Uterus (tissue), 4 donors: ENCODE data around the gene DISP3. TPM values are rescaled to one million over a fixed set of nuclear protein-coding genes. Genes with fewer than 3 reads are reported as not detected.

Experiments
- DNase-seq, 2 donors: peaks; one replicate each; pipeline ENCODE4 v3.0.0-alpha.2; 2019 to 2020
- H3K27ac ChIP-seq, 2 donors: fragments of 200-600 bp; sonication (generic); 1 replicate in 1 of 2; 2 replicates in 1 of 2; pipeline ENCODE4 v1.5.1; 2016 to 2018
- H3K27me3 ChIP-seq, 2 donors: fragments of 200-600 bp; sonication (generic); one replicate each; pipeline ENCODE4 v1.5.1; 2018 to 2019; ENCODE audit warnings: control low read depth in 1 of 2
- H3K36me3 ChIP-seq, 2 donors: fragments of 200-600 bp; sonication (generic); one replicate each; pipeline ENCODE4 v1.5.1; 2019; ENCODE audit warnings: control low read depth in 1 of 2
- H3K4me1 ChIP-seq, 2 donors: fragments of 200-600 bp; sonication (generic); one replicate each; pipeline ENCODE4 v1.5.1; 2018 to 2019; ENCODE audit warnings: control low read depth in 1 of 2
- H3K4me3 ChIP-seq, 2 donors: fragments of 200-600 bp; sonication (generic); 1 replicate in 1 of 2; 2 replicates in 1 of 2; pipeline ENCODE4 v1.5.1; 2018 to 2019; ENCODE audit warnings: mild to moderate bottlenecking in 1 of 2
- H3K9me3 ChIP-seq, 2 donors: fragments of 200-600 bp; sonication (generic); one replicate each; pipeline ENCODE4 v1.5.1; 2019; ENCODE audit warnings: control low read depth in 1 of 2
- POLR2A ChIP-seq, 2 donors: fragments of 450-650 bp; IDR thresholded peaks; one replicate each; pipeline ENCODE4 v1.6.1; 2016; ENCODE audit warnings: antibody characterized with exemption in 2 of 2, mild to moderate bottlenecking in 1 of 2, moderate library complexity in 1 of 2
- intact Hi-C: fragments of 100-400 bp; cut with DNase I; formaldehyde crosslinking; loops from one replicate; pipeline ENCODE4 v1.15.1; 2023; ENCODE audit warnings: low total_unique reads
- total RNA-seq, 4 donors: library from RNA; depleted of rRNA in 3 of 4; stranded (reverse); fragments of >200 nt in 3 of 4; gene quantifications; one replicate each; pipeline versions ENCODE4 v1.1.0 to v1.2.4, GENCODE V29; 2014 to 2023
- TF ChIP-seq, protein P1 (sequence below), 4 experiments: fragments of 200-600 bp in 2 of 4; fragments of 450-650 bp in 2 of 4; sonication (generic) in 2 of 4; IDR thresholded peaks; one replicate each; pipeline ENCODE4 v1.5.1; 2016 to 2019; ENCODE audit warnings: antibody characterized with exemption in 4 of 4, mild to moderate bottlenecking in 2 of 4, moderate library complexity in 1 of 4
- donor health status: DM: yes; HTN: yes; CAD: no.

The DISP3 gene
- total RNA-seq, 4 donors from 2014 or later: 0.09 to 0.90 TPM; not detected in 2

- no peaks in the 10 kb centered on the region for H3K27me3 ChIP-seq
- H3K27ac ChIP-seq: no peak overlapping the region
- no peak overlapping the region for H3K4me3 ChIP-seq
- H3K9me3 ChIP-seq: no peaks in the 10 kb centered on the region
- no peak for DNase-seq
- H3K36me3 ChIP-seq: no peaks in the 10 kb centered on the region
- intact Hi-C loops: no loop called here
- H3K4me1 ChIP-seq: no peaks in the 10 kb centered on the region
- no peak for TF ChIP-seq POLR2A (IDR thresholded peaks at IDR 0.05)
- TF ChIP-seq, protein P1, sequence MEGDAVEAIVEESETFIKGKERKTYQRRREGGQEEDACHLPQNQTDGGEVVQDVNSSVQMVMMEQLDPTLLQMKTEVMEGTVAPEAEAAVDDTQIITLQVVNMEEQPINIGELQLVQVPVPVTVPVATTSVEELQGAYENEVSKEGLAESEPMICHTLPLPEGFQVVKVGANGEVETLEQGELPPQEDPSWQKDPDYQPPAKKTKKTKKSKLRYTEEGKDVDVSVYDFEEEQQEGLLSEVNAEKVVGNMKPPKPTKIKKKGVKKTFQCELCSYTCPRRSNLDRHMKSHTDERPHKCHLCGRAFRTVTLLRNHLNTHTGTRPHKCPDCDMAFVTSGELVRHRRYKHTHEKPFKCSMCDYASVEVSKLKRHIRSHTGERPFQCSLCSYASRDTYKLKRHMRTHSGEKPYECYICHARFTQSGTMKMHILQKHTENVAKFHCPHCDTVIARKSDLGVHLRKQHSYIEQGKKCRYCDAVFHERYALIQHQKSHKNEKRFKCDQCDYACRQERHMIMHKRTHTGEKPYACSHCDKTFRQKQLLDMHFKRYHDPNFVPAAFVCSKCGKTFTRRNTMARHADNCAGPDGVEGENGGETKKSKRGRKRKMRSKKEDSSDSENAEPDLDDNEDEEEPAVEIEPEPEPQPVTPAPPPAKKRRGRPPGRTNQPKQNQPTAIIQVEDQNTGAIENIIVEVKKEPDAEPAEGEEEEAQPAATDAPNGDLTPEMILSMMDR (IDR thresholded peaks at IDR 0.05): no peak
These were observed 47.3 kb downstream of the DISP3 start for GRCh38 chr1:11526071-11526895.

DNA sequence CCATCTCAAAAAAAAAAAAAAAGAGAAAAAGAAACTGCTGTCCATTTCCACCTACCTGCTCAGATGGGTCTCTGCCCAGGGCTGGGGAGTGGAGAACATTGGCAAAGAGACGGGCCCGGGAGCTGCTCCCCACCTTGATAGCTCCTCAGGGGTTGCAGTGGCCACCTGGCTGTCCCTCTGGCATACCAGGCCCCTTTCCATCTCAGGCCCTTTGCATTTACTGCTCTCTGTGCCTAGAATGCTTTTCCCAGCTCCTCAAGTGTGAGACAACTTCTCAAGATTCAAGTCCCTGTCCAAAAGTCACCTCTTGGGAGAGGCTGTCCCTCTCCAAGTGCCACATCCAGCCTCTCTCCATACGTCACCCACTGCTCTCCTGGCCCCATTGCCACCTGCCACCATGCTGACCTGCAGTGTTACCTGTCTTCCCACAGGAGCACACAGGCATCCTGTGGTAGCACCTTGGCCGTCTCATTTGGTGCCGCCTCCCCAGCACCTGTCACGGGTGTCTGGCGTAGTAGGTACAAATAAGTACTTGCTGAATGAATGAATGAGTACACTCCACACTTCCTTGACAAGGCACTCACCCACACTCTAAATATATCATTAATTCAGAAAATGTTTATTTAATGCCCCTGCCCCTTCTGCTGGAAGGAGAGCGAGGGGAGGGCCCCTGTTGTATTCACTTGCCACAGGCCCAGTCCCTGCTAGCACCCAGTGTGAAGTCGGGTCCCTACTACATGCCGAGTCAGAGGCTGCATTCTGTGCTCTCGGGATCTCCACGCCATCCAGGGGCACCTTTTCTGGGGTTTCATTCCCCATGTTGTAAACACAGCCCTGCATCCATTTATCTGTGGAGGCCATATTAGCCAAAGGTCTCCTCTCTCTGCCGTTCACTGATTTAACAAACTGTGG is 48.8 kb downstream of the DISP3 start:
- no peak overlapping the region for H3K27ac ChIP-seq
- H3K4me1 ChIP-seq: no peaks in the 10 kb centered on the region
- no peaks in the 10 kb centered on the region for H3K9me3 ChIP-seq
- intact Hi-C loops: no loop called here
- H3K36me3 ChIP-seq: no peaks in the 10 kb centered on the region
- no peaks in the 10 kb centered on the region for H3K27me3 ChIP-seq
- TF ChIP-seq, protein P1 (IDR thresholded peaks at IDR 0.05): no peak
- no peak for TF ChIP-seq POLR2A (IDR thresholded peaks at IDR 0.05)
- DNase-seq: no peak
- no peak overlapping the region for H3K4me3 ChIP-seq

- Histone ChIP-seq H3K36me3 (no peaks in the 10 kb centered on the region), H3K4me3 (no peak overlapping the region), H3K4me1 (no peaks in the 10 kb centered on the region), H3K27me3 (no peaks in the 10 kb centered on the region), H3K9me3 (no peaks in the 10 kb centered on the region), H3K27ac (no peak overlapping the region)
- intact Hi-C loops: no loop called here
- TF ChIP-seq POLR2A (IDR thresholded peaks at IDR 0.05): no peak
- TF ChIP-seq, protein P1 (IDR thresholded peaks at IDR 0.05): no peak
- DNase-seq: no peak
These were observed 49.8 kb downstream of the DISP3 start for GRCh38 chr1:11528611-11529261.

GRCh38 chr1:11529330-11529729 is 50.4 kb downstream of the DISP3 start:
- no peaks in the 10 kb centered on the region for H3K4me1 ChIP-seq
- intact Hi-C loops: no loop called here
- no peaks in the 10 kb centered on the region for H3K27me3 ChIP-seq
- DNase-seq: no peak
- no peak for TF ChIP-seq POLR2A (IDR thresholded peaks at IDR 0.05)
- TF ChIP-seq, protein P1 (IDR thresholded peaks at IDR 0.05): no peak
- H3K27ac ChIP-seq: no peak overlapping the region
- H3K4me3 ChIP-seq: no peak overlapping the region
- H3K9me3 ChIP-seq: no peaks in the 10 kb centered on the region
- H3K36me3 ChIP-seq: no peaks in the 10 kb centered on the region
